NCI-H2107 treated with DMSO at 0.1 percent for 48 hours (cell line): ENCODE measurements around the gene SYNPO2L.
"Not testable (repeated sequence)": the region's sequence is repeated elsewhere in the genome, so short reads cannot be mapped to it uniquely, and the experiment has no call there.

Source experiments
- DNase-seq: peaks from one replicate; lab custom pipeline; 2025; ENCODE audit not compliant: unreplicated experiment; lab: John Stamatoyannopoulos, UW

SYNPO2L gene

GRCh38 chr10:73655990-73656298, at the start of gene SYNPO2L:
Gene SYNPO2L, minus strand, starts transcription at chr10:73656029. Its CDS starts 107 bp downstream, at chr10:73655922.
- DNase-seq: no peak

- not testable (repeated sequence) for DNase-seq
Measured at GRCh38 chr10:73703924-73704323, 48.1 kb upstream of the SYNPO2L start.

- DNase-seq: not testable (repeated sequence)
Measured at GRCh38 chr10:73698819-73699218, 43.0 kb upstream of the SYNPO2L start.

- DNase-seq: not testable (repeated sequence)
Measured at GRCh38 chr10:73697675-73698159, 41.9 kb upstream of the SYNPO2L start, which contains the start of gene AGAP5. Gene AGAP5, minus strand, starts transcription at chr10:73698109. Its CDS starts 354 bp downstream, at chr10:73697755.

GRCh38 chr10:73695302-73695701, 39.5 kb upstream of the SYNPO2L start:
- not testable (repeated sequence) for DNase-seq

- not testable (repeated sequence) for DNase-seq
Measured at GRCh38 chr10:73690755-73691154, 34.9 kb upstream of the SYNPO2L start.

GRCh38 chr10:73689596-73689995, 33.8 kb upstream of the SYNPO2L start:
- not testable (repeated sequence) for DNase-seq

- DNase-seq: not testable (repeated sequence)
Measured at GRCh38 chr10:73687641-73688040, 31.8 kb upstream of the SYNPO2L start.

GRCh38 chr10:73674546-73674945, 18.7 kb upstream of the SYNPO2L start:
- not testable (repeated sequence) for DNase-seq

- DNase-seq: not testable (repeated sequence)
Measured at GRCh38 chr10:73668378-73668777, 12.5 kb upstream of the SYNPO2L start.

- DNase-seq: not testable (repeated sequence)
Measured at GRCh38 chr10:73666153-73666809, 10.5 kb upstream of the SYNPO2L start.

GRCh38 chr10:73665581-73665980, 9.8 kb upstream of the SYNPO2L start:
- not testable (repeated sequence) for DNase-seq

- not testable (repeated sequence) for DNase-seq
Measured at GRCh38 chr10:73664156-73665040, 8.6 kb upstream of the SYNPO2L start.

GRCh38 chr10:73663621-73664020, 7.8 kb upstream of the SYNPO2L start:
- not testable (repeated sequence) for DNase-seq

GRCh38 chr10:73662705-73663104, 6.9 kb upstream of the SYNPO2L start:
- DNase-seq: not testable (repeated sequence)

- no peak for DNase-seq
Measured at GRCh38 chr10:73655257-73655989, 406 bp downstream of the SYNPO2L start.

- no peak for DNase-seq
Measured at GRCh38 chr10:73653701-73654100, 2.1 kb downstream of the SYNPO2L start.

GRCh38 chr10:73653195-73653594, 2.6 kb downstream of the SYNPO2L start:
- DNase-seq: no peak

- no peak for DNase-seq
Measured at GRCh38 chr10:73650537-73651331, 5.1 kb downstream of the SYNPO2L start.

GRCh38 chr10:73649876-73650536, 5.8 kb downstream of the SYNPO2L start:
- no peak for DNase-seq
